Retinal pigment epithelial cell (primary cell): Measurements from ENCODE around the gene SWT1.

Experiments
- DNase-seq: peaks from one replicate; pipeline ENCODE4 v3.0.0-alpha.2; 2010; ENCODE audit warnings: low read depth
- H3K4me3 ChIP-seq: 2 replicates; pipeline ENCODE4 v1.5.1; 2011; ENCODE audit warnings: mild to moderate bottlenecking, low read length, control low read depth, moderate library complexity
- CTCF ChIP-seq: conservative IDR thresholded peaks from 2 replicates; pipeline ENCODE4 v1.5.1; 2011; ENCODE audit warnings: low read depth, low read length, control low read depth, inconsistent platforms

Gene SWT1

GRCh38 chr1:185263292-185263691, 106.3 kb downstream of the SWT1 start:
- no peak overlapping the region for H3K4me3 ChIP-seq
- no peak for TF ChIP-seq CTCF
- no peak for DNase-seq

GRCh38 chr1:185263780-185264179, 106.8 kb downstream of the SWT1 start:
- no peak for DNase-seq
- H3K4me3 ChIP-seq = no peak overlapping the region
- no peak for TF ChIP-seq CTCF

GRCh38 chr1:185265314-185265713, 108.3 kb downstream of the SWT1 start:
- no peak for DNase-seq
- H3K4me3 ChIP-seq = no peak overlapping the region
- TF ChIP-seq CTCF = no peak

- no peak overlapping the region for H3K4me3 ChIP-seq
- no peak for DNase-seq
- no peak for TF ChIP-seq CTCF
Measured at GRCh38 chr1:185267301-185267700, 110.3 kb downstream of the SWT1 start.

GRCh38 chr1:185267701-185268100, 110.7 kb downstream of the SWT1 start:
- no peak for DNase-seq
- no peak overlapping the region for H3K4me3 ChIP-seq
- TF ChIP-seq CTCF = no peak

GRCh38 chr1:185268352-185268751, 111.4 kb downstream of the SWT1 start:
- no peak overlapping the region for H3K4me3 ChIP-seq
- DNase-seq = no peak

GRCh38 chr1:185271921-185272320, 115.0 kb downstream of the SWT1 start:
- DNase-seq = no peak
- TF ChIP-seq CTCF = no peak
- H3K4me3 ChIP-seq = no peak overlapping the region

More at GRCh38 chr1:185268352-185268751, 111.4 kb downstream of the SWT1 start:
- TF ChIP-seq CTCF = no peak
